Progenitor cell of endocrine pancreas (in vitro differentiated cells): ENCODE results near the gene SOHLH1. TPM values are rescaled to one million over a fixed set of nuclear protein-coding genes. Genes with fewer than 3 reads are reported as not detected.

Experiments
- DNase-seq: peaks from one replicate; pipeline ENCODE4 v3.0.0; 2021; ENCODE audit warnings: low spot score; ENCODE audit not compliant: unreplicated experiment
- H3K27ac Mint-ChIP-seq: 2 replicates; pipeline ENCODE4 v1.8.0; 2021; ENCODE audit warnings: mild to moderate bottlenecking, moderate library complexity, mixed read lengths
- H3K27me3 Mint-ChIP-seq: 2 replicates; pipeline ENCODE4 v1.8.0; 2021; ENCODE audit warnings: mixed read lengths
- H3K36me3 Mint-ChIP-seq: 2 replicates; pipeline ENCODE4 v1.8.0; 2022; ENCODE audit warnings: mixed read lengths; ENCODE audit not compliant: insufficient read depth
- H3K4me1 Mint-ChIP-seq: 2 replicates; pipeline ENCODE4 v1.8.0; 2021; ENCODE audit warnings: low read depth, mixed read lengths
- H3K4me3 Mint-ChIP-seq: 2 replicates; pipeline ENCODE4 v1.8.0; 2021; ENCODE audit warnings: low read depth, mild to moderate bottlenecking, moderate library complexity, mixed read lengths
- H3K9me3 Mint-ChIP-seq: 2 replicates; pipeline ENCODE4 v1.8.0; 2021; ENCODE audit warnings: low read depth, mixed read lengths
- CTCF ChIP-seq: fragments of 200-600 bp; sonication (generic); IDR thresholded peaks from one replicate; pipeline ENCODE4 v1.5.0; 2021; ENCODE audit warnings: antibody characterized with exemption, mild to moderate bottlenecking; ENCODE audit not compliant: unreplicated experiment
- total RNA-seq: library from RNA; stranded (reverse); gene quantifications from 2 replicates; pipeline ENCODE4 v1.2.1, GENCODE V29; 2021

SOHLH1 gene
- total RNA-seq, 1 donor from 2014 or later, result not detected

- Mint-ChIP-seq H3K27me3 (peaks cover 49% of the 10 kb centered on the region), H3K9me3 (no peaks in the 10 kb centered on the region), H3K27ac (no peak overlapping the region), H3K4me1 (no peaks in the 10 kb centered on the region), H3K4me3 (no peak overlapping the region), H3K36me3 (no peaks in the 10 kb centered on the region)
- no peak for TF ChIP-seq CTCF
- DNase-seq, result no peak
These were observed 7.0 kb upstream of the SOHLH1 start for GRCh38 chr9:135706288-135706687.

- Mint-ChIP-seq H3K27me3 (peaks cover 41% of the 10 kb centered on the region), H3K9me3 (no peaks in the 10 kb centered on the region), H3K4me1 (no peaks in the 10 kb centered on the region), H3K36me3 (no peaks in the 10 kb centered on the region), H3K27ac (no peak overlapping the region), H3K4me3 (no peak overlapping the region)
- TF ChIP-seq CTCF, result no peak
- no peak for DNase-seq
These were observed 6.1 kb upstream of the SOHLH1 start for GRCh38 chr9:135705376-135705775.

- H3K27me3 Mint-ChIP-seq, result peaks cover 33% of the 10 kb centered on the region
- no peak for DNase-seq
- no peak overlapping the region for H3K27ac Mint-ChIP-seq
- no peak for TF ChIP-seq CTCF
- H3K36me3 Mint-ChIP-seq, result no peaks in the 10 kb centered on the region
- no peak overlapping the region for H3K4me3 Mint-ChIP-seq
- no peaks in the 10 kb centered on the region for H3K4me1 Mint-ChIP-seq
- no peaks in the 10 kb centered on the region for H3K9me3 Mint-ChIP-seq
These were observed 5.2 kb upstream of the SOHLH1 start for GRCh38 chr9:135704483-135704882.

- H3K9me3 Mint-ChIP-seq, result no peaks in the 10 kb centered on the region
- H3K36me3 Mint-ChIP-seq, result no peaks in the 10 kb centered on the region
- no peak overlapping the region for H3K27ac Mint-ChIP-seq
- no peak for DNase-seq
- H3K27me3 Mint-ChIP-seq, result peaks cover 25% of the 10 kb centered on the region
- no peak overlapping the region for H3K4me3 Mint-ChIP-seq
- H3K4me1 Mint-ChIP-seq, result no peaks in the 10 kb centered on the region
- no peak for TF ChIP-seq CTCF
These were observed 4.4 kb upstream of the SOHLH1 start for GRCh38 chr9:135703726-135704125.

- DNase-seq, result peak; percentile 84
- peak; percentile 99 for TF ChIP-seq CTCF
- no peak within 1 kb of the TSS for H3K27ac Mint-ChIP-seq
- H3K4me3 Mint-ChIP-seq, result no peak within 1 kb of the TSS
- H3K9me3 Mint-ChIP-seq, result no peaks in the 10 kb centered on the region
- H3K27me3 Mint-ChIP-seq, result peaks cover 15% of the 10 kb centered on the region
- H3K36me3 Mint-ChIP-seq, result no peaks in the 10 kb centered on the region
- H3K4me1 Mint-ChIP-seq, result no peaks in the 10 kb centered on the region
These were observed 2.9 kb upstream of the SOHLH1 start, which contains the start of gene KCNT1 for GRCh38 chr9:135701959-135702721. Gene KCNT1 (plus strand): TSS chr9:135702185. CDS start chr9:135702259, 74 bp downstream.
